HG03354 (cell line): ENCODE data around the gene IGF1.
"Not testable (repeated sequence)": the region's sequence is repeated elsewhere in the genome, so short reads cannot be mapped to it uniquely, and the experiment has no call there.

Experiments used
- ATAC-seq: cut with Tn5 transposase; IDR thresholded peaks from one replicate; pipeline ENCODE4 v1.9.1; 2021; ENCODE audit warnings: mild to moderate bottlenecking; ENCODE audit not compliant: unreplicated experiment, poor library complexity, severe bottlenecking

IGF1 gene

GRCh38 chr12:102406033-102406584 lies 74.3 kb downstream of the IGF1 start:
- peak; percentile 64 for ATAC-seq

GRCh38 chr12:102401087-102401486 lies 79.3 kb downstream of the IGF1 start:
- no peak for ATAC-seq

- ATAC-seq: no peak
These were observed 80.7 kb downstream of the IGF1 start for GRCh38 chr12:102399653-102400052.

- ATAC-seq: no peak
These were observed 84.1 kb downstream of the IGF1 start for GRCh38 chr12:102396276-102396675.

GRCh38 chr12:102394200-102394599 lies 86.2 kb downstream of the IGF1 start:
- no peak for ATAC-seq

GRCh38 chr12:102390068-102390467 lies 90.3 kb downstream of the IGF1 start:
- ATAC-seq: no peak

- ATAC-seq: no peak
These were observed 91.9 kb downstream of the IGF1 start for GRCh38 chr12:102388469-102388868.

GRCh38 chr12:102385343-102385742 lies 95.0 kb downstream of the IGF1 start:
- no peak for ATAC-seq

GRCh38 chr12:102379346-102380162 lies 100.8 kb downstream of the IGF1 start:
- no peak for ATAC-seq

- no peak for ATAC-seq
These were observed 103.6 kb downstream of the IGF1 start for GRCh38 chr12:102376781-102377180.

GRCh38 chr12:102376181-102376747 lies 104.1 kb downstream of the IGF1 start:
- no peak for ATAC-seq

- no peak for ATAC-seq
These were observed 106.2 kb downstream of the IGF1 start for GRCh38 chr12:102374190-102374589.

- ATAC-seq: no peak
These were observed 108.3 kb downstream of the IGF1 start for GRCh38 chr12:102372087-102372486.

GRCh38 chr12:102371165-102371564 lies 109.2 kb downstream of the IGF1 start:
- no peak for ATAC-seq

- no peak for ATAC-seq
These were observed 110.5 kb downstream of the IGF1 start for GRCh38 chr12:102369876-102370275.

- ATAC-seq: no peak
These were observed 115.0 kb downstream of the IGF1 start for GRCh38 chr12:102365365-102365764.

GRCh38 chr12:102364709-102365108 lies 115.7 kb downstream of the IGF1 start:
- ATAC-seq: no peak

GRCh38 chr12:102356690-102357089 lies 123.7 kb downstream of the IGF1 start:
- ATAC-seq: no peak

- ATAC-seq: not testable (repeated sequence)
These were observed 126.1 kb downstream of the IGF1 start for GRCh38 chr12:102354281-102354680.

- no peak for ATAC-seq
These were observed 129.0 kb downstream of the IGF1 start for GRCh38 chr12:102351322-102351721.

- ATAC-seq: no peak
These were observed 130.3 kb downstream of the IGF1 start for GRCh38 chr12:102350070-102350469.
